OCI-LY3 (cell line): ENCODE data around the gene GTF2A1.
A peak's percentile ranks its signal among the peaks of the same experiment; 100 is the strongest.

Source experiments
- H2AFZ ChIP-seq: fragments of 200-600, 300-600 bp; shearing (Covaris generic); 2 replicates; pipeline ENCODE4 v1.6.0; 2014; ENCODE audit warnings: antibody characterized with exemption, low read depth, low read length
- H3K27ac ChIP-seq: fragments of 200-600, 300-600 bp; sonication (generic); 2 replicates; pipeline ENCODE4 v1.5.1; 2014; ENCODE audit warnings: mild to moderate bottlenecking, low read length, moderate library complexity, mixed read lengths
- H3K27me3 ChIP-seq: fragments of 200-600, 300-600 bp; sonication (generic); 2 replicates; pipeline ENCODE4 v1.6.1; 2014; ENCODE audit warnings: low read depth, low read length, mixed read lengths
- H3K36me3 ChIP-seq: fragments of 200-600, 300-600 bp; sonication (generic); replicated peaks from 2 replicates; pipeline ENCODE3; 2014; ENCODE audit warnings: low read depth, low read length, mixed read lengths
- H3K4me1 ChIP-seq: fragments of 300-600, 200-600 bp; sonication (generic); 2 replicates; pipeline ENCODE4 v1.6.1; 2014; ENCODE audit warnings: low read length, mixed read lengths
- H3K4me2 ChIP-seq: fragments of 200-600, 300-600 bp; sonication (generic); 2 replicates; pipeline ENCODE4 v1.6.1; 2014; ENCODE audit warnings: low read length, mixed read lengths
- H3K4me3 ChIP-seq: fragments of 300-600, 200-600 bp; sonication (generic); 2 replicates; pipeline ENCODE4 v1.5.1; 2014; ENCODE audit warnings: antibody characterized with exemption, mild to moderate bottlenecking, low read length, moderate library complexity
- H3K79me2 ChIP-seq: fragments of 300-600, 200-600 bp; shearing (Covaris generic); 2 replicates; pipeline ENCODE4 v1.6.1; 2014; ENCODE audit warnings: mild to moderate bottlenecking, low read length, mixed read lengths
- H3K9ac ChIP-seq: fragments of 300-600, 200-600 bp; shearing (Covaris generic); 2 replicates; pipeline ENCODE4 v1.6.0; 2014; ENCODE audit warnings: mild to moderate bottlenecking, low read length, moderate library complexity
- H3K9me3 ChIP-seq: fragments of 200-600, 300-600 bp; shearing (Covaris generic); 2 replicates; pipeline ENCODE4 v1.6.1; 2014; ENCODE audit warnings: low read length, mixed read lengths; ENCODE audit not compliant: insufficient read depth
- H4K20me1 ChIP-seq: fragments of 200-600, 300-600 bp; sonication (generic); 2 replicates; pipeline ENCODE4 v1.6.1; 2016; ENCODE audit warnings: low read length, mixed read lengths; ENCODE audit not compliant: insufficient read depth
- CTCF ChIP-seq: fragments of 200-600, 300-600 bp; sonication (generic); IDR thresholded peaks from 2 replicates; pipeline ENCODE4 v1.5.1; 2014; ENCODE audit warnings: antibody characterized with exemption, low read length, low read depth
- EZH2phosphoT487 ChIP-seq: fragments of 200-600 bp; shearing (Covaris generic); IDR thresholded peaks from 2 replicates; pipeline ENCODE4 v1.6.1; 2018; ENCODE audit warnings: antibody characterized with exemption, mixed run types, low read depth

The GTF2A1 gene

GRCh38 chr14:81193924-81194633 is 26.7 kb downstream of the GTF2A1 start:
- Histone ChIP-seq H3K79me2 (peaks cover 29% of the 10 kb centered on the region), H3K4me3 (0 out of 2 replicates have a peak overlapping the region, but pooled peaks have one; percentile 5), H3K27me3 (no peaks in the 10 kb centered on the region), H2AFZ (no peak overlapping the region), H3K9ac (no peak overlapping the region), H3K9me3 (no peaks in the 10 kb centered on the region), H3K4me1 (peaks cover 20% of the 10 kb centered on the region), H3K27ac (peak overlapping the region; percentile 55), H3K4me2 (peak overlapping the region; percentile 56), H3K36me3 (peaks cover 64% of the 10 kb centered on the region), H4K20me1 (peaks cover 42% of the 10 kb centered on the region)
- TF ChIP-seq EZH2phosphoT487 (no peak), CTCF (no peak)

GRCh38 chr14:81192594-81192993 is 28.2 kb downstream of the GTF2A1 start:
- peaks cover 35% of the 10 kb centered on the region for H3K79me2 ChIP-seq
- no peak overlapping the region for H3K4me3 ChIP-seq
- no peaks in the 10 kb centered on the region for H3K27me3 ChIP-seq
- H3K36me3 ChIP-seq, result peaks cover 67% of the 10 kb centered on the region
- no peak overlapping the region for H3K9ac ChIP-seq
- H3K9me3 ChIP-seq, result no peaks in the 10 kb centered on the region
- no peak overlapping the region for H3K27ac ChIP-seq
- no peak overlapping the region for H3K4me2 ChIP-seq
- H3K4me1 ChIP-seq, result peaks cover 19% of the 10 kb centered on the region
- H4K20me1 ChIP-seq, result peaks cover 43% of the 10 kb centered on the region
- no peak overlapping the region for H2AFZ ChIP-seq
- no peak for TF ChIP-seq EZH2phosphoT487
- no peak for TF ChIP-seq CTCF

GRCh38 chr14:81187832-81188522 is 32.8 kb downstream of the GTF2A1 start:
- no peak overlapping the region for H3K4me3 ChIP-seq
- TF ChIP-seq EZH2phosphoT487 (no peak), CTCF (no peak)
- H3K27me3 ChIP-seq, result no peaks in the 10 kb centered on the region
- H3K9me3 ChIP-seq, result no peaks in the 10 kb centered on the region
- H2AFZ ChIP-seq, result no peak overlapping the region
- H4K20me1 ChIP-seq, result peaks cover 40% of the 10 kb centered on the region
- peaks cover 36% of the 10 kb centered on the region for H3K79me2 ChIP-seq
- no peak overlapping the region for H3K9ac ChIP-seq
- H3K4me1 ChIP-seq, result no peaks in the 10 kb centered on the region
- no peak overlapping the region for H3K4me2 ChIP-seq
- H3K36me3 ChIP-seq, result peaks cover 67% of the 10 kb centered on the region
- H3K27ac ChIP-seq, result no peak overlapping the region

- H3K36me3 ChIP-seq, result peaks cover 31% of the 10 kb centered on the region
- peaks cover 19% of the 10 kb centered on the region for H3K4me1 ChIP-seq
- H3K4me2 ChIP-seq, result no peak overlapping the region
- H3K79me2 ChIP-seq, result no peaks in the 10 kb centered on the region
- no peak overlapping the region for H2AFZ ChIP-seq
- no peak for TF ChIP-seq CTCF
- TF ChIP-seq EZH2phosphoT487, result no peak
- no peak overlapping the region for H3K4me3 ChIP-seq
- H3K27me3 ChIP-seq, result no peaks in the 10 kb centered on the region
- H4K20me1 ChIP-seq, result peaks cover 19% of the 10 kb centered on the region; the same call in 1 of the 2 replicates
- no peak overlapping the region for H3K27ac ChIP-seq
- H3K9me3 ChIP-seq, result no peaks in the 10 kb centered on the region
- no peak overlapping the region for H3K9ac ChIP-seq
Measured at GRCh38 chr14:81179631-81180030, 41.1 kb downstream of the GTF2A1 start.
